Astrocyte (in vitro differentiated cells and primary cell): ENCODE data around the gene PRPF4. TPM values are rescaled to one million over a fixed set of nuclear protein-coding genes. Genes with fewer than 3 reads are reported as not detected.

Experiments
- DNase-seq: peaks from one replicate; pipeline ENCODE4 v3.0.0-alpha.2; 2010; ENCODE audit warnings: low read depth
- FAIRE-seq: peaks from 2 replicates; lab custom pipeline; 2011; peaks lifted over from hg19 to GRCh38; lab: Jason Lieb, UNC
- H2AFZ ChIP-seq: 2 replicates; pipeline ENCODE4 v1.6.0; 2012; ENCODE audit warnings: low read depth, low read length, inconsistent platforms
- H3K27ac ChIP-seq: 2 replicates; pipeline ENCODE4 v1.5.1; 2011; ENCODE audit warnings: low read depth, low read length, inconsistent platforms
- H3K27me3 ChIP-seq: 2 replicates; pipeline ENCODE4 v1.6.0; 2011; ENCODE audit warnings: low read length, inconsistent platforms; ENCODE audit not compliant: insufficient read depth
- H3K36me3 ChIP-seq: 2 replicates; pipeline ENCODE4 v1.5.1; 2011; ENCODE audit warnings: low read length, inconsistent platforms; ENCODE audit not compliant: insufficient read depth
- H3K4me1 ChIP-seq: 2 replicates; pipeline ENCODE4 v1.5.1; 2011; ENCODE audit warnings: low read length, inconsistent platforms; ENCODE audit not compliant: insufficient read depth
- H3K4me2 ChIP-seq: 2 replicates; pipeline ENCODE4 v1.6.0; 2012; ENCODE audit warnings: low read length, inconsistent platforms
- H3K4me3 ChIP-seq: 2 replicates; pipeline ENCODE4 v1.5.1; 2011; ENCODE audit warnings: low read depth, mild to moderate bottlenecking, low read length, inconsistent platforms; ENCODE audit not compliant: insufficient read depth
- H3K79me2 ChIP-seq: 2 replicates; pipeline ENCODE4 v1.6.0; 2012; ENCODE audit warnings: mild to moderate bottlenecking, low read length, inconsistent platforms; ENCODE audit not compliant: insufficient read depth
- H3K9ac ChIP-seq: 2 replicates; pipeline ENCODE4 v1.6.0; 2012; ENCODE audit warnings: mild to moderate bottlenecking, low read length, inconsistent platforms
- H3K9me3 ChIP-seq: 2 replicates; pipeline ENCODE4 v1.5.1; 2012; ENCODE audit warnings: low read depth, mild to moderate bottlenecking, low read length, inconsistent platforms; ENCODE audit not compliant: insufficient read depth
- H4K20me1 ChIP-seq: 2 replicates; pipeline ENCODE4 v1.6.0; 2012; ENCODE audit warnings: low read length, inconsistent platforms; ENCODE audit not compliant: insufficient read depth
- H3K27ac Mint-ChIP-seq: one replicate; pipeline ENCODE4 v1.8.0; 2021; ENCODE audit warnings: mild to moderate bottlenecking, mixed read lengths; ENCODE audit not compliant: unreplicated experiment
- H3K27me3 Mint-ChIP-seq: one replicate; pipeline ENCODE4 v1.8.0; 2021; ENCODE audit warnings: low read depth, mixed read lengths; ENCODE audit not compliant: unreplicated experiment
- H3K36me3 Mint-ChIP-seq: one replicate; pipeline ENCODE4 v1.8.0; 2021; ENCODE audit warnings: low read depth, mixed read lengths; ENCODE audit not compliant: unreplicated experiment
- H3K4me1 Mint-ChIP-seq: one replicate; pipeline ENCODE4 v1.8.0; 2021; ENCODE audit warnings: low read depth, mixed read lengths; ENCODE audit not compliant: unreplicated experiment
- H3K4me3 Mint-ChIP-seq: one replicate; pipeline ENCODE4 v1.8.0; 2021; ENCODE audit warnings: mild to moderate bottlenecking, moderate library complexity, mixed read lengths; ENCODE audit not compliant: unreplicated experiment
- H3K9me3 Mint-ChIP-seq: one replicate; pipeline ENCODE4 v1.8.0; 2021; ENCODE audit warnings: mild to moderate bottlenecking, mixed read lengths; ENCODE audit not compliant: unreplicated experiment
- CTCF ChIP-seq: IDR thresholded peaks from 2 replicates; pipeline ENCODE4 v1.5.1; 2011; ENCODE audit warnings: low read depth, mild to moderate bottlenecking, inconsistent platforms, low read length, moderate library complexity; ENCODE audit not compliant: insufficient read depth
- EZH2 ChIP-seq: IDR thresholded peaks from 2 replicates; pipeline ENCODE4 v1.6.1; 2012; ENCODE audit warnings: mild to moderate bottlenecking, low read length, inconsistent platforms; ENCODE audit not compliant: insufficient read depth
- total RNA-seq: library from RNA; stranded (reverse); gene quantifications from 2 replicates; pipeline ENCODE4 v1.2.1, GENCODE V29; 2021

Gene PRPF4
- total RNA-seq, 1 donor from 2014 or later = 33.4 TPM

GRCh38 chr9:113307396-113307975, 32.0 kb downstream of the PRPF4 start:
- Histone ChIP-seq H3K27me3 (peaks cover 3% of the 10 kb centered on the region), H3K79me2 (no peaks in the 10 kb centered on the region), H3K4me2 (no peak overlapping the region), H3K27ac (no peak overlapping the region), H3K9ac (no peak overlapping the region), H4K20me1 (no peaks in the 10 kb centered on the region), H2AFZ (no peak overlapping the region), H3K4me3 (no peak overlapping the region), H3K4me1 (no peaks in the 10 kb centered on the region), H3K9me3 (no peaks in the 10 kb centered on the region), H3K36me3 (no peaks in the 10 kb centered on the region)
- Mint-ChIP-seq H3K27me3 (peaks cover 2% of the 10 kb centered on the region), H3K36me3 (no peaks in the 10 kb centered on the region), H3K4me1 (no peaks in the 10 kb centered on the region), H3K9me3 (no peaks in the 10 kb centered on the region), H3K4me3 (no peak overlapping the region), H3K27ac (no peak overlapping the region)
- no peak for TF ChIP-seq EZH2
- no peak for TF ChIP-seq CTCF
- FAIRE-seq = no peak
- no peak for DNase-seq

- DNase-seq (peak; percentile 9), FAIRE-seq (no peak)
- no peaks in the 10 kb centered on the region for H3K36me3 Mint-ChIP-seq
- no peaks in the 10 kb centered on the region for H3K4me1 Mint-ChIP-seq
- H3K9me3 ChIP-seq = no peaks in the 10 kb centered on the region
- no peaks in the 10 kb centered on the region for H3K4me1 ChIP-seq
- no peaks in the 10 kb centered on the region for H3K9me3 Mint-ChIP-seq
- no peaks in the 10 kb centered on the region for H4K20me1 ChIP-seq
- no peak overlapping the region for H3K4me2 ChIP-seq
- peaks cover 2% of the 10 kb centered on the region for H3K27me3 Mint-ChIP-seq
- no peak overlapping the region for H3K27ac ChIP-seq
- H3K4me3 ChIP-seq = no peak overlapping the region
- TF ChIP-seq EZH2 (no peak), CTCF (peak; percentile 75)
- no peak overlapping the region for H3K27ac Mint-ChIP-seq
- no peak overlapping the region for H3K9ac ChIP-seq
- no peak overlapping the region for H2AFZ ChIP-seq
- H3K27me3 ChIP-seq = no peaks in the 10 kb centered on the region
- H3K79me2 ChIP-seq = no peaks in the 10 kb centered on the region
- H3K36me3 ChIP-seq = no peaks in the 10 kb centered on the region
- no peak overlapping the region for H3K4me3 Mint-ChIP-seq
Observed at GRCh38 chr9:113309204-113309813, 33.9 kb downstream of the PRPF4 start.

- H3K4me2 ChIP-seq = no peak overlapping the region
- peaks cover 7% of the 10 kb centered on the region for H3K27me3 Mint-ChIP-seq
- no peaks in the 10 kb centered on the region for H4K20me1 ChIP-seq
- no peak overlapping the region for H3K4me3 ChIP-seq
- no peak overlapping the region for H3K9ac ChIP-seq
- no peak overlapping the region for H3K27ac ChIP-seq
- H3K79me2 ChIP-seq = no peaks in the 10 kb centered on the region
- H3K36me3 Mint-ChIP-seq = no peaks in the 10 kb centered on the region
- TF ChIP-seq CTCF (no peak), EZH2 (no peak)
- H3K4me1 Mint-ChIP-seq = no peaks in the 10 kb centered on the region
- H3K9me3 Mint-ChIP-seq = no peaks in the 10 kb centered on the region
- DNase-seq (no peak), FAIRE-seq (no peak)
- no peaks in the 10 kb centered on the region for H3K27me3 ChIP-seq
- no peaks in the 10 kb centered on the region for H3K4me1 ChIP-seq
- no peaks in the 10 kb centered on the region for H3K9me3 ChIP-seq
- no peak overlapping the region for H3K27ac Mint-ChIP-seq
- H3K36me3 ChIP-seq = no peaks in the 10 kb centered on the region
- no peak overlapping the region for H3K4me3 Mint-ChIP-seq
- no peak overlapping the region for H2AFZ ChIP-seq
Observed at GRCh38 chr9:113310538-113310937, 35.1 kb downstream of the PRPF4 start.
